Adrenal gland (tissue), 12 donors: ENCODE data around the gene OR51M1. TPM values are rescaled to one million over a fixed set of nuclear protein-coding genes. Genes with fewer than 3 reads are reported as not detected.

ENCODE experiments used
- DNase-seq, 7 donors: peaks; one replicate each; pipeline ENCODE4 v3.0.0-alpha.2; 2019 to 2020
- H3K27ac ChIP-seq, 5 donors: fragments of 200-600 bp; sonication (generic) in 4 of 5; 1 replicate in 3 of 5; 2 replicates in 2 of 5; pipeline versions ENCODE4 v1.5.1 to v1.8.0; 2016 to 2020; ENCODE audit warnings: mild to moderate bottlenecking in 1 of 5
- H3K27me3 ChIP-seq: fragments of 200-600 bp; 2 replicates; pipeline ENCODE4 v1.8.0; 2021
- H3K36me3 ChIP-seq, 2 donors: fragments of 200-600 bp; replicated peaks in 1 of 2; 1 replicate in 1 of 2; 2 replicates in 1 of 2; pipeline versions ENCODE4 v1.5.1 to v1.8.0; 2018 to 2022
- H3K4me1 ChIP-seq, 2 donors: fragments of 200-600 bp; replicated peaks in 1 of 2; 1 replicate in 1 of 2; 2 replicates in 1 of 2; pipeline versions ENCODE4 v1.5.1 to v1.8.0; 2018 to 2021
- H3K4me3 ChIP-seq, 4 donors: fragments of 200-600 bp; sonication (generic) in 3 of 4; one replicate each; pipeline ENCODE4 v1.5.1; 2016 to 2018
- H3K9me3 ChIP-seq, 3 donors: fragments of 200-600 bp; sonication (generic) in 1 of 3; replicated peaks in 1 of 3; 1 replicate in 2 of 3; 2 replicates in 1 of 3; pipeline versions ENCODE4 v1.5.1 to v1.8.0; 2016 to 2021
- CTCF ChIP-seq, 6 experiments: fragments of 450-650 bp in 4 of 6; fragments of 200-600 bp in 2 of 6; sonication (generic) in 1 of 6; IDR thresholded peaks; 1 replicate in 5 of 6; 2 replicates in 1 of 6; pipeline versions ENCODE4 v1.5.1 to v1.8.0; 2016 to 2021; ENCODE audit warnings: antibody characterized with exemption in 6 of 6, mild to moderate bottlenecking in 2 of 6, moderate library complexity in 1 of 6
- POLR2A ChIP-seq, 2 donors: fragments of 450-650 bp; IDR thresholded peaks; one replicate each; pipeline ENCODE4 v1.6.1; 2017; ENCODE audit warnings: antibody characterized with exemption in 2 of 2, mild to moderate bottlenecking in 2 of 2, moderate library complexity in 1 of 2
- WGBS, 4 donors: extraction: QIAGEN DNeasy Blood & Tissue Kit in 2 of 4; methylation state at CpG; one replicate each; pipeline versions ENCODE4 v1.1.5 to v1.1.7; 2013 to 2017; 5-methylcytosine and 5-hydroxymethylcytosine counted together
- intact Hi-C, 2 donors: fragments of 100-400 bp; cut with DNase I; formaldehyde crosslinking; loops; one replicate each; pipeline versions ENCODE4 v1.14.1 to v1.15.0; 2022 to 2023
- polyA plus RNA-seq, 3 donors: library from polyadenylated mRNA; stranded (reverse); fragments of 200-250 nt in 2 of 3; fragments of 350-450 nt in 1 of 3; fragmentation: Illumina TruSeq in 1 of 3; extraction: RNeasy Lipid Tissue Mini Kit (QIAGEN cat#74804) in 1 of 3; gene quantifications; one replicate each; pipeline ENCODE4 v1.2.3, GENCODE V29; 2013 to 2014
- total RNA-seq, 9 donors: library from RNA; depleted of rRNA in 4 of 9; stranded (reverse); fragments of >200 nt in 4 of 9; fragments of 120-200 nt in 1 of 9; fragmentation: NEBNext Ultra II Directional in 1 of 9; extraction: Animal tissue kit (Norgen Biotek cat#: 25700) in 1 of 9; gene quantifications; one replicate each; pipeline versions ENCODE4 v1.1.0 to v1.2.4, GENCODE V29; 2013 to 2023
- donor health status: healthy with polysubstance abuse.
- donor health status: Bipolar disorder and iron deficiency.
- donor health status: DM: yes; HTN: yes; CAD: no.
- donor health status: DM: no; HTN: no; CAD: no.
- donor health status: DM: no; HTN: no; CAD: no.
- donor health status: DM: yes; HTN: yes; CAD: no.

Gene OR51M1
- total and polyA plus RNA-seq, 12 donors, result not detected

- intact Hi-C loops, result no loop called here
- Histone ChIP-seq H3K36me3 (no peaks in the 10 kb centered on the region), H3K9me3 (no peaks in the 10 kb centered on the region), H3K27me3 (no peaks in the 10 kb centered on the region), H3K4me3 (no peak overlapping the region), H3K27ac (no peak overlapping the region), H3K4me1 (no peaks in the 10 kb centered on the region)
- WGBS, 4 donors, result 79 to 85% (median 82%) methylated on average over 1 of the region's 1 CpG
- TF ChIP-seq CTCF (IDR thresholded peaks at IDR 0.05) (no peak), POLR2A (IDR thresholded peaks at IDR 0.05) (no peak)
- no peak for DNase-seq
These were observed 43.8 kb upstream of the OR51M1 start for GRCh38 chr11:5339771-5340322.

DNA sequence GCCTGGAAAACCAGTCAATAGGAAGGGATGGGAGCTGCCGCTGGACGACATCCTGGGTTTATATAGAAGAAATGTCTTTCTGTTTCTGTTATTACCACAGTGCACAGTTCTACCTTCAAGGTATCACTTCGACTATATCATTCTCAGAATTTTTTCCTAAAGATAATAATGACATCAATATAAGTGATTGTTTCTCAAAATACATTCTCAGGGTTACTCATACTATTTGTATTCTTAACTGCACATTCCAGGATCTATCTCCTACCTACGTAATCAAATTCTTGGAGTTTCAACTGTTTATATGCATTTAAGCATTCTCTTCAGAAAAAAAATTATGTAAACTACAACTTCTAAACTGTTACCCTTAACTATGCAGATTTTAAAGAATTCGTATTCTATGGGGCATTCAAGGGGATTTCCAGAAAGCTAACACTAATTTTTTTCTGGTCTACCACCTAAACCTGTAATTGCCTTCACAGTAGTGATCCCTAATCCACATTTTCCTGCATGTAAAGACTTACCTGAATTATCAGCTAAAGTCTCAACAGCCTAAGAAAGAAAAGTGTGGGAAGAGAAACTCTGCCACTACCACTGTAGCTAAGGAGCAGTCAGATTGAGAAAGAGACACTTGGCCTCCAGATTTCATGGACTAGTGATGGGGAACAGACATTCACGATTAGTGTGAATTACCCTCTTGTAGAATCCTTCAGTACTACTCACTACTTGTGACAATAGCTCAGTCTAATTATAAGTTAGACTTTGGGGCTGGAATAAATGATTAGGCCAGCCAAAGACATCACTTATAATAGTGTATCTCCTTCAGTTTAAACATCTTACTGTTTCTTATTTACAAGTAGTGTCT, 39.9 kb upstream of the OR51M1 start, which contains the start of gene OR51B5:
OR51B5 (minus strand) TSS at position 51 of the 862 bp plus-strand sequence; CDS start at position 51, 0 bp downstream.
- H3K27ac ChIP-seq, result no peak within 1 kb of the TSS
- no peaks in the 10 kb centered on the region for H3K27me3 ChIP-seq
- H3K36me3 ChIP-seq, result no peaks in the 10 kb centered on the region
- no peak within 1 kb of the TSS for H3K4me3 ChIP-seq
- no peaks in the 10 kb centered on the region for H3K9me3 ChIP-seq
- no peak for DNase-seq
- TF ChIP-seq CTCF (IDR thresholded peaks at IDR 0.05) (no peak), POLR2A (IDR thresholded peaks at IDR 0.05) (no peak)
- intact Hi-C loops, result no loop called here
- 71 to 78% (median 75%) methylated on average over 6 of the region's 6 CpGs for WGBS, 4 donors
- no peaks in the 10 kb centered on the region for H3K4me1 ChIP-seq

- TF ChIP-seq CTCF (IDR thresholded peaks at IDR 0.05) (no peak), POLR2A (IDR thresholded peaks at IDR 0.05) (no peak)
- 49 to 62% (median 54%) methylated on average over 3 of the region's 3 CpGs for WGBS, 4 donors
- H3K27ac ChIP-seq, result no peak overlapping the region
- intact Hi-C loops, result no loop called here
- no peak for DNase-seq
- no peaks in the 10 kb centered on the region for H3K4me1 ChIP-seq
- H3K9me3 ChIP-seq, result no peaks in the 10 kb centered on the region
- H3K4me3 ChIP-seq, result no peak overlapping the region
- H3K27me3 ChIP-seq, result no peaks in the 10 kb centered on the region
- H3K36me3 ChIP-seq, result no peaks in the 10 kb centered on the region
These were observed 37.8 kb upstream of the OR51M1 start for GRCh38 chr11:5345831-5346230.

DNA sequence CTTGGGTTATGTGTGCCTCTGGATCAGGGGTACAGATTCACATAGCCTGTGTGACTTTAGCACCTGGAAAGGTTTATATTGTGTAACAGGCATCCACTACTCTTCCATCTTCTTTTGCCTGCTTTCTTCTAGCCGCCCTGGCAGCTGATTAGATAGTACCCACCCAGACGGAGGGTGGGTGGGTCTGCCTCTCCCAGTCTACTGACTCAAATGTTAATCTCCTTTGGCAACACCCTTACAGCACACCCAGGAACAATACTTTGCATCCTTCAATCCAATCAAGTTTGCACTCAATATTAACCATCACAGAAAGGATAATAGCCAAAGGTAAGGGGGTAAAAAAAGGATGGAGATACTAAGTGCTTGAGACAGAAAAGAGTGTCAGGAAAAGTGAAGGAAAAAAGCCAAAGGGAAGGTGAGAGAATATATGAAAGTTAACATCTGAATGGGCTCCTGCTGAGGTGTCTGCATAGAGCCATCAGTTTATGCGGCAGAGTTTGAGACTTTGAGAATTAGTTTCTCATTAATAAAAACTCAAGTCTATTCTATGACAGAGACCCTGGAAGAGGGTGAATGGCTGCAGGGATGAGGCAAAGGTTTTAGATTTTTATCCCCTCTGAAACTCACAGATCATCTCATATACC, 34.9 kb upstream of the OR51M1 start:
- Histone ChIP-seq H3K36me3 (no peaks in the 10 kb centered on the region), H3K9me3 (no peaks in the 10 kb centered on the region), H3K27ac (no peak overlapping the region), H3K4me3 (no peak overlapping the region), H3K27me3 (no peaks in the 10 kb centered on the region), H3K4me1 (no peaks in the 10 kb centered on the region)
- DNase-seq, result no peak
- TF ChIP-seq POLR2A (IDR thresholded peaks at IDR 0.05), result no peak
- no peak for TF ChIP-seq CTCF (IDR thresholded peaks at IDR 0.05)
- 21 to 43% (median 30%) methylated on average over 3 of the region's 3 CpGs for WGBS, 4 donors
- intact Hi-C loops, result no loop called here
